Lower lobe of right lung (tissue), 2 donors: ENCODE measurements around the gene SEMA4G. TPM values are rescaled to one million over a fixed set of nuclear protein-coding genes. Genes with fewer than 3 reads are reported as not detected.

Experiments
- ATAC-seq, 2 donors: fragments of 200-7000 bp; cut with Tn5 transposase; one replicate each; pipeline ENCODE4 v1.9.1; 2020 to 2022; ENCODE audit warnings: mild to moderate bottlenecking in 2 of 2, moderate library complexity in 2 of 2
- DNase-seq: peaks from one replicate; pipeline ENCODE4 v3.0.0-alpha.2; 2020
- H3K27ac ChIP-seq: fragments of 200-600 bp; one replicate; pipeline ENCODE4 v1.8.0; 2022
- H3K27me3 ChIP-seq: fragments of 200-600 bp; one replicate; pipeline ENCODE4 v1.8.0; 2022; ENCODE audit warnings: low read depth
- H3K36me3 ChIP-seq: fragments of 200-600 bp; one replicate; pipeline ENCODE4 v1.8.0; 2022; ENCODE audit warnings: mild to moderate bottlenecking
- H3K4me1 ChIP-seq: fragments of 200-600 bp; one replicate; pipeline ENCODE4 v1.8.0; 2022
- H3K4me3 ChIP-seq: fragments of 200-600 bp; one replicate; pipeline ENCODE4 v1.8.0; 2022; ENCODE audit warnings: mild to moderate bottlenecking
- H3K9me3 ChIP-seq: fragments of 200-600 bp; one replicate; pipeline ENCODE4 v1.8.0; 2022
- intact Hi-C: fragments of 100-400 bp; cut with DNase I; formaldehyde crosslinking; loops from one replicate; pipeline ENCODE4 v1.11.0; 2022
- total RNA-seq: library from RNA; stranded (reverse); fragmentation: NEBNext Ultra II Directional; extraction: Animal tissue kit (Norgen Biotek cat#: 25700); gene quantifications from one replicate; pipeline ENCODE4 v1.2.1, GENCODE V29; 2021
- TF ChIP-seq, protein P1 (sequence below): fragments of 200-600 bp; IDR thresholded peaks from one replicate; pipeline ENCODE4 v1.8.0; 2022; ENCODE audit warnings: antibody characterized with exemption, mild to moderate bottlenecking
- donor health status: DM: no; HTN: yes; CAD: no; lungs with severe emphysema.

SEMA4G gene
- total RNA-seq, 1 donor from 2014 or later, result 5.1 TPM

DNA sequence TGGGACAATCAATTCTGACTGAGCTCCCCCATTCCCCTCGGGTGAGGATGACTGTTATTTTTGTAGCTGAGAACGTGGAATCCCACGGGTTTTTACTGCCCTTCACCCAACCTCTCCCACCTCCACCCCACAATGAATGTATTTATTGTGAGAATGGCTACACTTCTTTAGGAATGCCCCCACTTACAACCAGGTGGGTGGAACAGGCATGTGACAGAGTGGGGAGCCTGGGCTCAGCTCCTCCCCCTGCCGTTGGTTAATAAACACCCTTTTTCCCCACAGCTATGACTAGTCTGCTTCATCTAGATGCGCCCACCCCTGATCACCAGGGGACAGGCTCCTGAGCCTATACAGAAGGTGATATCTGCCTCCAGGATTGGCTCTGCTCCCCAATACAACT is 16.0 kb downstream of the SEMA4G start:
- TF ChIP-seq, protein P1, sequence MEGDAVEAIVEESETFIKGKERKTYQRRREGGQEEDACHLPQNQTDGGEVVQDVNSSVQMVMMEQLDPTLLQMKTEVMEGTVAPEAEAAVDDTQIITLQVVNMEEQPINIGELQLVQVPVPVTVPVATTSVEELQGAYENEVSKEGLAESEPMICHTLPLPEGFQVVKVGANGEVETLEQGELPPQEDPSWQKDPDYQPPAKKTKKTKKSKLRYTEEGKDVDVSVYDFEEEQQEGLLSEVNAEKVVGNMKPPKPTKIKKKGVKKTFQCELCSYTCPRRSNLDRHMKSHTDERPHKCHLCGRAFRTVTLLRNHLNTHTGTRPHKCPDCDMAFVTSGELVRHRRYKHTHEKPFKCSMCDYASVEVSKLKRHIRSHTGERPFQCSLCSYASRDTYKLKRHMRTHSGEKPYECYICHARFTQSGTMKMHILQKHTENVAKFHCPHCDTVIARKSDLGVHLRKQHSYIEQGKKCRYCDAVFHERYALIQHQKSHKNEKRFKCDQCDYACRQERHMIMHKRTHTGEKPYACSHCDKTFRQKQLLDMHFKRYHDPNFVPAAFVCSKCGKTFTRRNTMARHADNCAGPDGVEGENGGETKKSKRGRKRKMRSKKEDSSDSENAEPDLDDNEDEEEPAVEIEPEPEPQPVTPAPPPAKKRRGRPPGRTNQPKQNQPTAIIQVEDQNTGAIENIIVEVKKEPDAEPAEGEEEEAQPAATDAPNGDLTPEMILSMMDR, result no peak
- ATAC-seq (no peak), DNase-seq (peak; percentile 11)
- H3K4me1 ChIP-seq, result peaks cover 30% of the 10 kb centered on the region
- no peaks in the 10 kb centered on the region for H3K27me3 ChIP-seq
- H3K27ac ChIP-seq, result no peak overlapping the region
- intact Hi-C loops, result no loop called here
- H3K36me3 ChIP-seq, result peaks cover 53% of the 10 kb centered on the region
- no peaks in the 10 kb centered on the region for H3K9me3 ChIP-seq
- H3K4me3 ChIP-seq, result no peak overlapping the region

- Histone ChIP-seq H3K27me3 (no peaks in the 10 kb centered on the region), H3K4me3 (peak overlapping the region; percentile 93), H3K27ac (peak overlapping the region; percentile 80), H3K36me3 (peaks cover 53% of the 10 kb centered on the region), H3K9me3 (no peaks in the 10 kb centered on the region), H3K4me1 (peaks cover 30% of the 10 kb centered on the region)
- DNase-seq (no peak), ATAC-seq (peak in 1 of 2 donors; percentile 12)
- TF ChIP-seq, protein P1, result no peak
- intact Hi-C loops, result no loop called here
Measured at GRCh38 chr10:100986623-100986951, 17.3 kb downstream of the SEMA4G start.

DNA sequence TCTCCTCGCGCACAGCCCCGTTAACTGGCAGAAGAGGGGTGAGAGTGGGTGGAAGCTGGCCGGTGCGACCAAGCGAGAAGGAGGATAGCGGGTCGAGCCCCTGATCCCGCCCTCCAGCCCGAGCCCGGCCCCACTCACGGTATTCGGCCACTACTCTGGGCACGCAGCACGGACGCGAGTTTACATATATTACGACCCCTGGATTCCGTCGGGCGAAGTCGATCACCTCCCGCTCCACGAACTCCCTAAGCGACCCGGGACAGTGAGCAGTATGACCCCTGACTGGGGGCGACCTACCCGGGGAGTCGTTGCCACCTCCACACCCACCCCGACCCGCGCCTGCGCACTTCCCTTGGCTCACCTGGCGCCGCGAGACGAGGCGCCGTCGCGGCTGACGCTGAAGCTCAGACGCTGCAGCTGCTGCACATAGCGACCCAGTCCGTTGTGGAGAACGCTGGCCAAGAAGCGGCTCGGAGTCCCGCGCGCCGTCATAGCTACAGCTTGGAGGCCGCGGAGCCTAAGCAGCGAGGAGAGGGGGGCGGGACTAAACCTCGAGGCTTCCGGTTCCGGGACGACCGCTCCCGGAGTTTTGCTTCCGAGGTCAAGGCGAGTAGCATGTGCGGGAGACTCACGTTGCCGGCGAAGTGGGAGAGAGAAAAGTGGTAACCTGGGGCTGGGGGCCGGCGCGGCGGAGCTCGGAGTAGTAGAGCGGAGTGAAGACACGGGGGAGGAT is 17.8 kb downstream of the SEMA4G start, which contains the start of the genes MRPL43 and TWNK:
MRPL43 (minus strand) TSS at position 546 of the 733 bp plus-strand sequence; CDS start at position 492, 54 bp downstream.
TWNK (plus strand) TSS at position 592 of the 733 bp plus-strand sequence. CDS start 668 bp downstream, outside the sequence.
- H3K36me3 ChIP-seq, result peaks cover 52% of the 10 kb centered on the region
- peak; percentile 89 to 97 for ATAC-seq
- peak; percentile 91 for DNase-seq
- H3K9me3 ChIP-seq, result no peaks in the 10 kb centered on the region
- peak within 1 kb of the TSS; percentile 80 for H3K27ac ChIP-seq
- H3K27me3 ChIP-seq, result no peaks in the 10 kb centered on the region
- TF ChIP-seq, protein P1, result no peak
- H3K4me3 ChIP-seq, result peak within 1 kb of the TSS; percentile 93
- peaks cover 30% of the 10 kb centered on the region for H3K4me1 ChIP-seq
- intact Hi-C loops, result no loop called here

- peak overlapping the region; percentile 80 for H3K27ac ChIP-seq
- peaks cover 49% of the 10 kb centered on the region for H3K36me3 ChIP-seq
- DNase-seq, result no peak
- no peaks in the 10 kb centered on the region for H3K27me3 ChIP-seq
- TF ChIP-seq, protein P1, result no peak
- peak overlapping the region; percentile 93 for H3K4me3 ChIP-seq
- H3K4me1 ChIP-seq, result peaks cover 30% of the 10 kb centered on the region
- no peaks in the 10 kb centered on the region for H3K9me3 ChIP-seq
- intact Hi-C loops, result no loop called here
- no peak for ATAC-seq
Measured at GRCh38 chr10:100987685-100988049, 18.4 kb downstream of the SEMA4G start.

DNA sequence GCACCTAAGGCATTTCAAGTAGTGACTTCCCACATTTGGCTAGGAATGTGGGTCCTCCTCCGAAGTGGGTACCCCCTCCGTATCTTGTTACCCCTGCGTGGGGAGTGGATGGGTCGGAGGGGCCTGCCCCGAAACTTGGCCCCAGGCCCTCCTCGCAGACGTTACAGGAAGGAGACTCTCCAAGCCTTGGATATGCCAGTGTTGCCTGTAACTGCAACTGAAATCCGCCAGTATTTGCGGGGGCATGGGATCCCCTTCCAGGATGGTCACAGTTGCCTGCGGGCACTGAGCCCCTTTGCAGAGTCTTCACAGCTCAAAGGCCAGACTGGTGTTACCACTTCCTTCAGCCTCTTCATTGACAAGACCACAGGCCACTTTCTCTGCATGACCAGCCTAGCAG is 18.9 kb downstream of the SEMA4G start:
- DNase-seq, result peak; percentile 27
- TF ChIP-seq, protein P1, result no peak
- no peak overlapping the region for H3K27ac ChIP-seq
- peaks cover 49% of the 10 kb centered on the region for H3K36me3 ChIP-seq
- peaks cover 30% of the 10 kb centered on the region for H3K4me1 ChIP-seq
- intact Hi-C loops, result no loop called here
- peak overlapping the region; percentile 93 for H3K4me3 ChIP-seq
- no peak for ATAC-seq
- H3K27me3 ChIP-seq, result no peaks in the 10 kb centered on the region
- H3K9me3 ChIP-seq, result no peaks in the 10 kb centered on the region
